ENCODE data around the gene RANBP3. TPM values are rescaled to one million over a fixed set of nuclear protein-coding genes. Genes with fewer than 3 reads are reported as not detected.

Gene RANBP3
- total RNA-seq, 2 donors from 2014 or later, result 77.4 to 81.4 TPM

DNA sequence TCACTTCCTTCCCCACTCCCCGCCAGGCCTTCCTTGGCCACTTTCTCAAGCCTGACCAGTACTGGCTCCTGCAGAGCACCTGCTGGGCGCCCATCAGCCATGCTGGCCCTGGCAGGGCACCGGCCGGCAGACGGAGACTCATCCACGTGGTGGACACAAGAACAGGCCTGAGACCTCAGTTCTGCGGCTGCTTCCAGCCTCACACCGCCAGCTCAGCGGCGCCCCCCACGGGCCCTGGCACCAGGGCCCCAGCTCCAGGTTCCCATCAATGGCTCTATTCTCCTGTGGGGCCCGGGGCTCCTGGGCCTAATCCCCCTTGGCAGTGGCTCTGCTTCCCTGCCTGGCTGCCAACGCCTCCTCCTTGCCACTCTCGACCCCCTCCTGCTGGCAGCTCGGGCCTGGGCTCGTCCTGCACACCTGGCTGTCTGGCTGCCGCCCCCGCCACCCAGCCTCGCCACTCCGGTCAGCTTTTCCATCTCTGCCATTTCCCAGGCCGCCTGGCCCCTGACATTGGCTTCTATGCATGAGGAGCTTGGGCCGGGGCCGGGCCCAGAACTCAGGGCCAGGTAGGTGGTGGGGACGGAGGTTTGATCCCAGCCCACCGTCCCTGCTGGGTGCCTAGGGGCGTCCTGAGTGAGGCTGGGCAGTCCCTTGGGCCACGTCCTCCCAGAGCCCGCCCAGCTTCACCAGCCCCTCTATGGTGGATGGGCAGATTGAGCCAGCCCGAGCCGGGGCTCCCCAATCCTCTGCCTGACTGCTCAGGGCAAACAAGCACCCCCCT is 80.6 kb downstream of the RANBP3 start:
- Mint-ChIP-seq H3K36me3 (ENCODE audit: low read depth) (peaks cover 18% of the 10 kb centered on the region), H3K27ac (no peak overlapping the region), H3K27me3 (ENCODE audit: insufficient read depth) (no peaks in the 10 kb centered on the region), H3K4me1 (peaks cover under 1% of the 10 kb centered on the region), H3K4me3 (no peak overlapping the region), H3K9me3 (no peaks in the 10 kb centered on the region)
- DNase-seq, result peak; percentile 76
- no peak overlapping the region for H3K27ac ChIP-seq (ENCODE audit: low read depth, low read length)
- no peaks in the 10 kb centered on the region for H3K4me1 ChIP-seq (ENCODE audit: control insufficient read depth, insufficient read depth, low read length)
- H3K4me3 ChIP-seq (ENCODE audit: low read length), result no peak overlapping the region
- no peaks in the 10 kb centered on the region for H3K27me3 ChIP-seq (ENCODE audit: control insufficient read depth, insufficient read depth, low read length, poor library complexity, severe bottlenecking)
- H3K9me3 ChIP-seq (ENCODE audit: control insufficient read depth, low read length), result no peaks in the 10 kb centered on the region
- TF ChIP-seq, protein P1, sequence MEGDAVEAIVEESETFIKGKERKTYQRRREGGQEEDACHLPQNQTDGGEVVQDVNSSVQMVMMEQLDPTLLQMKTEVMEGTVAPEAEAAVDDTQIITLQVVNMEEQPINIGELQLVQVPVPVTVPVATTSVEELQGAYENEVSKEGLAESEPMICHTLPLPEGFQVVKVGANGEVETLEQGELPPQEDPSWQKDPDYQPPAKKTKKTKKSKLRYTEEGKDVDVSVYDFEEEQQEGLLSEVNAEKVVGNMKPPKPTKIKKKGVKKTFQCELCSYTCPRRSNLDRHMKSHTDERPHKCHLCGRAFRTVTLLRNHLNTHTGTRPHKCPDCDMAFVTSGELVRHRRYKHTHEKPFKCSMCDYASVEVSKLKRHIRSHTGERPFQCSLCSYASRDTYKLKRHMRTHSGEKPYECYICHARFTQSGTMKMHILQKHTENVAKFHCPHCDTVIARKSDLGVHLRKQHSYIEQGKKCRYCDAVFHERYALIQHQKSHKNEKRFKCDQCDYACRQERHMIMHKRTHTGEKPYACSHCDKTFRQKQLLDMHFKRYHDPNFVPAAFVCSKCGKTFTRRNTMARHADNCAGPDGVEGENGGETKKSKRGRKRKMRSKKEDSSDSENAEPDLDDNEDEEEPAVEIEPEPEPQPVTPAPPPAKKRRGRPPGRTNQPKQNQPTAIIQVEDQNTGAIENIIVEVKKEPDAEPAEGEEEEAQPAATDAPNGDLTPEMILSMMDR (conservative IDR thresholded peaks at IDR 0.05), result peak; percentile 62
- peaks cover 6% of the 10 kb centered on the region for H3K36me3 ChIP-seq (ENCODE audit: control insufficient read depth, insufficient read depth, low read length)
- 92 to 94% methylated on average over 13 to 30 of the region's 30 CpGs for WGBS, 2 experiments (ENCODE audit: insufficient coverage in 1 of 2, insufficient read length in 1 of 2)
- H3K9ac ChIP-seq (ENCODE audit: extremely low read depth, low read length, poor library complexity, severe bottlenecking), result no peak overlapping the region

DNA sequence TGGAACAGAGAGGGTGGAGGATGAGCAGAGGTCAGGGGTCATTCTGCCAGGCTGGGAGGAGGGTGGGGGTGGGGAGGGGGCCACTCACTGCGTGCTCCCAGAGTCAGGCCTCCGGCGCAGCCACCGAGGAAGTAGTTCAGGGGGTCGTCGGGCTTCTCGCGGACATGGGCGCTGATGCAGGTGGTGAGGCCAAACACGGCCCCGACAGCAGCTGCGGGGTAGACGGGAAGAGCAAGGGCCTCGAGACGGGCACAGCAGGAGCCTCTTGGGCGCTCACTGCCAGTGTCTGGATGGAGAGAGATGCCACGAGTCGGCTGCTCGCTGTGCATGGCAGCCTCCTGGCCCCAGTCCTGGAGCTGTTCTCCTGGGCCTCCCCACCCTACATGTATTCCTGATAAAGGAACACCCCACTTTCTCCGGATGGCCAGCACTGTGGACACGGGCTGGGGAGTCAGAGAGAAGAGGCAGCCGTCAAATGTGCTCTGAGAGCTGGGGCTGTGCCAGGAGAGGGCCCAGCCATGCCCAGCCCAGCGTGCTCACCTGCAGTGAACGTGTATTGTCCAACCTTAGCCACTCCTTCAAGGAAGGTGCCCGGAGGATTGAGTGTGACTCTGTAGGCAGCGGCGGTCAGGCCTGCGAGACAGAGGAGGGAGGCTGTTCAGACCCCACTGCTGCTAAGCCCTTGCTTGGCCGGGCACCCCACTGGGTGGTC is 81.4 kb downstream of the RANBP3 start:
- H3K4me3 Mint-ChIP-seq, result no peak overlapping the region
- no peak overlapping the region for H3K9ac ChIP-seq (ENCODE audit: extremely low read depth, low read length, poor library complexity, severe bottlenecking)

DNA sequence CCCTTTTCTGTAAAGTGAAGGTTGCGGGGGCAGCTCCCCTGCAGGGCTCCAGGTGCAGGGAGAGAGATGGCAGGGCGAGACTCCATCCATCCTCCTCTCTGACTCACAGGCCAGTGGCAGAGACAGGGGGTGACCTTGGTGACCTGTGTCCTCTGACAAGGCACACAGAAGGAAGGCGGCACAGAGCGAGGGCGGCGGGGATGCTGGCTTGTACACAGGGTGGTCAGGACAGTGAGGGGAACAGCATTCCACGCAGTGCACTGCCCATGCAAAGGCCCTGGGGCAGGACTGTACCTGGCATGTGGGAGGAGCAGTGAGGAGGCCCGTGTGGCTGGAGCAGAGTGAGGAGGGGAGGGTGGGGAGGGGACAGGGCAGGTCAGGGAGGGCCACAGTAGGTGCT is 82.0 kb downstream of the RANBP3 start:
- Histone ChIP-seq H3K4me3 (ENCODE audit: low read length) (no peak overlapping the region), H3K36me3 (ENCODE audit: control insufficient read depth, insufficient read depth, low read length) (peaks cover under 1% of the 10 kb centered on the region), H3K4me1 (ENCODE audit: control insufficient read depth, insufficient read depth, low read length) (no peaks in the 10 kb centered on the region), H3K27me3 (ENCODE audit: control insufficient read depth, insufficient read depth, low read length, poor library complexity, severe bottlenecking) (no peaks in the 10 kb centered on the region), H3K27ac (ENCODE audit: low read depth, low read length) (no peak overlapping the region), H3K9me3 (ENCODE audit: control insufficient read depth, low read length) (no peaks in the 10 kb centered on the region), H3K9ac (ENCODE audit: extremely low read depth, low read length, poor library complexity, severe bottlenecking) (no peak overlapping the region)
- TF ChIP-seq, protein P1 (conservative IDR thresholded peaks at IDR 0.05), result no peak
- H3K4me1 Mint-ChIP-seq, result peaks cover 3% of the 10 kb centered on the region
- no peaks in the 10 kb centered on the region for H3K9me3 Mint-ChIP-seq
- no peaks in the 10 kb centered on the region for H3K27me3 Mint-ChIP-seq (ENCODE audit: insufficient read depth)
- WGBS, 2 experiments (ENCODE audit: insufficient coverage in 1 of 2, insufficient read length in 1 of 2), result 92% methylated on average over 8 of the region's 8 CpGs; no CpG with 5 or more reads in 1 of the 2 experiments
- H3K27ac Mint-ChIP-seq, result no peak overlapping the region
- H3K4me3 Mint-ChIP-seq, result no peak overlapping the region
- H3K36me3 Mint-ChIP-seq (ENCODE audit: low read depth), result peaks cover 12% of the 10 kb centered on the region
- DNase-seq, result no peak

More for the DNA sequence above, 81.4 kb downstream of the RANBP3 start:
- Histone ChIP-seq H3K9me3 (ENCODE audit: control insufficient read depth, low read length) (no peaks in the 10 kb centered on the region), H3K27me3 (ENCODE audit: control insufficient read depth, insufficient read depth, low read length, poor library complexity, severe bottlenecking) (no peaks in the 10 kb centered on the region), H3K36me3 (ENCODE audit: control insufficient read depth, insufficient read depth, low read length) (peaks cover 6% of the 10 kb centered on the region), H3K4me1 (ENCODE audit: control insufficient read depth, insufficient read depth, low read length) (no peaks in the 10 kb centered on the region), H3K4me3 (ENCODE audit: low read length) (no peak overlapping the region), H3K27ac (ENCODE audit: low read depth, low read length) (no peak overlapping the region)
- TF ChIP-seq, protein P1 (conservative IDR thresholded peaks at IDR 0.05), result no peak
- WGBS, 2 experiments (ENCODE audit: insufficient coverage in 1 of 2, insufficient read length in 1 of 2), result 92 to 94% methylated on average over 11 to 29 of the region's 29 CpGs
- Mint-ChIP-seq H3K36me3 (ENCODE audit: low read depth) (peaks cover 18% of the 10 kb centered on the region), H3K4me1 (peaks cover 3% of the 10 kb centered on the region), H3K9me3 (no peaks in the 10 kb centered on the region), H3K27ac (no peak overlapping the region), H3K27me3 (ENCODE audit: insufficient read depth) (no peaks in the 10 kb centered on the region)
- no peak for DNase-seq

Measured in endodermal cell (in vitro differentiated cells).